H1 (cell line): Measurements from ENCODE around the gene METTL1. TPM values are rescaled to one million over a fixed set of nuclear protein-coding genes. Genes with fewer than 3 reads are reported as not detected.

Experiments used
- CTCF ChIA-PET: fragments of 300-600 bp; sonication (Branson Sonifier 250); formaldehyde crosslinking; loops from one replicate; lab custom pipeline; 2021; ENCODE audit not compliant: partially characterized antibody; lab: Charles Lee
- POLR2A ChIA-PET: fragments of 300-600 bp; sonication (Branson Sonifier 250); formaldehyde crosslinking; loops from one replicate; lab custom pipeline; 2021; ENCODE audit warnings: inconsistent platforms; ENCODE audit not compliant: partially characterized antibody; lab: Charles Lee
- DNase-seq, 2 experiments: peaks; one replicate each; pipeline versions ENCODE4 v3.0.0 to v3.0.0-alpha.2; 2010 to 2022; ENCODE audit warnings: low spot score in 2 of 2, low read depth in 1 of 2, mixed read lengths in 1 of 2
- FAIRE-seq: peaks from 2 replicates; lab custom pipeline; 2011; peaks lifted over from hg19 to GRCh38; lab: Jason Lieb, UNC
- H2AFZ ChIP-seq: 2 replicates; pipeline ENCODE4 v1.8.1; 2012; ENCODE audit warnings: low read length, inconsistent platforms
- H2AK5ac ChIP-seq: 2 replicates; pipeline ENCODE4 v1.6.1; 2013; ENCODE audit warnings: low read depth, low read length
- H2BK120ac ChIP-seq: replicated peaks from 2 replicates; pipeline ENCODE3; 2013; ENCODE audit warnings: low read depth, low read length, inconsistent platforms
- H2BK12ac ChIP-seq: 2 replicates; pipeline ENCODE4 v1.6.1; 2013; ENCODE audit warnings: low read depth, low read length
- H2BK15ac ChIP-seq: 2 replicates; pipeline ENCODE4 v1.6.1; 2013; ENCODE audit warnings: low read length
- H2BK20ac ChIP-seq: 2 replicates; pipeline ENCODE4 v1.6.1; 2013; ENCODE audit warnings: low read length
- H2BK5ac ChIP-seq: 2 replicates; pipeline ENCODE4 v1.6.1; 2013; ENCODE audit warnings: low read depth, low read length
- H3K14ac ChIP-seq: 2 replicates; pipeline ENCODE4 v1.6.1; 2013; ENCODE audit warnings: inconsistent platforms; ENCODE audit not compliant: insufficient read length
- H3K18ac ChIP-seq: 2 replicates; pipeline ENCODE4 v1.6.1; 2013; ENCODE audit warnings: low read length; ENCODE audit errors: extremely low read depth
- H3K23ac ChIP-seq: 2 replicates; pipeline ENCODE4 v1.6.1; 2013; ENCODE audit warnings: inconsistent platforms; ENCODE audit not compliant: insufficient read length
- H3K23me2 ChIP-seq: 2 replicates; pipeline ENCODE4 v1.6.1; 2013; ENCODE audit warnings: low read depth, low read length
- H3K27ac ChIP-seq: 2 replicates; pipeline ENCODE4 v1.6.1; 2011; ENCODE audit warnings: low read depth, low read length, inconsistent platforms
- H3K27me3 ChIP-seq, 4 experiments: replicated peaks in 1 of 4; 1 replicate in 1 of 4; 2 replicates in 3 of 4; pipeline versions ENCODE4 v1.6.1 to v1.8.1; 2011 to 2013; ENCODE audit warnings: low read length in 3 of 4, mild to moderate bottlenecking in 3 of 4, inconsistent platforms in 2 of 4, mixed read lengths in 2 of 4, moderate library complexity in 1 of 4; ENCODE audit not compliant: control insufficient read depth in 3 of 4, insufficient read depth in 3 of 4; ENCODE audit errors: extremely low read depth in 1 of 4
- H3K36me3 ChIP-seq, 4 experiments: 2 replicates each; pipeline versions ENCODE4 v1.6.1 to v1.8.1; 2011 to 2013; ENCODE audit warnings: mild to moderate bottlenecking in 4 of 4, low read length in 3 of 4, moderate library complexity in 2 of 4, control low read depth in 1 of 4, inconsistent platforms in 1 of 4; ENCODE audit not compliant: insufficient read depth in 4 of 4, control insufficient read depth in 2 of 4
- H3K4ac ChIP-seq: replicated peaks from 2 replicates; pipeline ENCODE3; 2013; ENCODE audit warnings: low read length, low read depth, mixed read lengths, inconsistent platforms; ENCODE audit not compliant: insufficient read length
- H3K4me1 ChIP-seq, 4 experiments: replicated peaks in 1 of 4; 1 replicate in 1 of 4; 2 replicates in 3 of 4; pipeline versions ENCODE4 v1.6.1 to v1.8.1; 2011 to 2013; ENCODE audit warnings: low read length in 3 of 4, inconsistent platforms in 2 of 4, mixed read lengths in 1 of 4; ENCODE audit not compliant: insufficient read depth in 4 of 4, control insufficient read depth in 3 of 4
- H3K4me2 ChIP-seq, 2 experiments: 2 replicates each; pipeline versions ENCODE4 v1.6.1 to v1.8.1; 2011 to 2013; ENCODE audit warnings: low read depth in 2 of 2, low read length in 2 of 2, control low read depth in 1 of 2, inconsistent platforms in 1 of 2, mild to moderate bottlenecking in 1 of 2; ENCODE audit not compliant: insufficient read depth in 1 of 2
- H3K4me3 ChIP-seq, 4 experiments: fragments of 200-600, 300-600 bp in 1 of 4; sonication (generic), shearing (Covaris generic), sonication (Bioruptor Twin) in 1 of 4; 2 replicates each; pipeline versions ENCODE4 v1.5.1 to v1.8.1; 2011 to 2016; ENCODE audit warnings: low read length in 4 of 4, low read depth in 3 of 4, control low read depth in 2 of 4, inconsistent platforms in 2 of 4, mild to moderate bottlenecking in 2 of 4, mixed read lengths in 1 of 4, moderate library complexity in 1 of 4; ENCODE audit not compliant: insufficient read depth in 2 of 4; ENCODE audit errors: extremely low read depth in 1 of 4
- H3K56ac ChIP-seq: replicated peaks from 2 replicates; pipeline ENCODE3; 2013; ENCODE audit warnings: low read depth, mild to moderate bottlenecking, mixed read lengths, low read length, inconsistent platforms; ENCODE audit not compliant: insufficient read length
- H3K79me1 ChIP-seq: 2 replicates; pipeline ENCODE4 v1.6.1; 2013; ENCODE audit warnings: low read depth, low read length, control low read depth
- H3K79me2 ChIP-seq, 2 experiments: 2 replicates each; pipeline versions ENCODE4 v1.6.1 to v1.8.1; 2012 to 2013; ENCODE audit warnings: low read length in 2 of 2, mild to moderate bottlenecking in 2 of 2, inconsistent platforms in 1 of 2; ENCODE audit not compliant: insufficient read depth in 2 of 2, control insufficient read depth in 1 of 2
- H3K9ac ChIP-seq, 4 experiments: replicated peaks in 1 of 4; 1 replicate in 1 of 4; 2 replicates in 3 of 4; pipeline versions ENCODE4 v1.6.1 to v1.8.1; 2011 to 2013; ENCODE audit warnings: low read depth in 3 of 4, low read length in 3 of 4, control low read depth in 2 of 4, mild to moderate bottlenecking in 2 of 4, moderate library complexity in 2 of 4, inconsistent platforms in 1 of 4; ENCODE audit errors: extremely low read depth in 1 of 4
- H3K9me3 ChIP-seq, 2 experiments: 2 replicates each; pipeline versions ENCODE4 v1.6.1 to v1.8.1; 2012 to 2013; ENCODE audit warnings: mild to moderate bottlenecking in 2 of 2, moderate library complexity in 2 of 2, control low read depth in 1 of 2, inconsistent platforms in 1 of 2, low read depth in 1 of 2, low read length in 1 of 2, mixed read lengths in 1 of 2; ENCODE audit not compliant: insufficient read depth in 2 of 2
- H4K20me1 ChIP-seq, 2 experiments: replicated peaks in 1 of 2; 2 replicates each; pipeline versions ENCODE3 to v1.8.1; 2011 to 2013; ENCODE audit warnings: inconsistent platforms in 2 of 2, low read length in 2 of 2, mild to moderate bottlenecking in 1 of 2; ENCODE audit not compliant: insufficient read depth in 2 of 2, control insufficient read depth in 1 of 2
- H4K5ac ChIP-seq: 2 replicates; pipeline ENCODE4 v1.6.1; 2013; ENCODE audit warnings: low read length, low read depth, mixed read lengths, inconsistent platforms; ENCODE audit not compliant: insufficient read length
- H4K8ac ChIP-seq: 2 replicates; pipeline ENCODE4 v1.8.0; 2013; ENCODE audit warnings: mild to moderate bottlenecking, moderate library complexity, low read length, inconsistent platforms; ENCODE audit not compliant: insufficient read depth; ENCODE audit errors: extremely low read depth
- H4K91ac ChIP-seq: replicated peaks from 2 replicates; pipeline ENCODE3; 2013; ENCODE audit warnings: low read length, mixed read lengths, inconsistent platforms; ENCODE audit not compliant: insufficient read length
- CEBPB ChIP-seq: IDR thresholded peaks from 2 replicates; pipeline ENCODE4 v1.6.1; 2012; ENCODE audit warnings: low read depth, low read length
- EP300 ChIP-seq, 2 experiments: IDR thresholded peaks; 1 replicate in 1 of 2; 2 replicates in 1 of 2; pipeline ENCODE4 v1.6.1; 2011 to 2012; ENCODE audit warnings: low read depth in 2 of 2, low read length in 2 of 2, mild to moderate bottlenecking in 2 of 2, borderline replicate concordance in 1 of 2, inconsistent platforms in 1 of 2, moderate library complexity in 1 of 2
- GTF2F1 ChIP-seq: IDR thresholded peaks from 2 replicates; pipeline ENCODE4 v1.6.1; 2012; ENCODE audit warnings: low read depth, low read length, improper control_type of control experiment, borderline replicate concordance
- RNF2 ChIP-seq: fragments of 200-900, 300-1000 bp; sonication (generic); IDR thresholded peaks from 2 replicates; pipeline ENCODE4 v1.7.1; 2016; ENCODE audit warnings: borderline replicate concordance, low read depth, mild to moderate bottlenecking, antibody characterized with exemption, low read length; ENCODE audit not compliant: poor library complexity, severe bottlenecking; ENCODE audit errors: missing control alignments
- RXRA ChIP-seq: IDR thresholded peaks from 2 replicates; pipeline ENCODE4 v1.6.1; 2011; ENCODE audit warnings: low read depth, mild to moderate bottlenecking, low read length, moderate library complexity; ENCODE audit not compliant: insufficient read depth
- WGBS, 2 experiments: shearing (Covaris generic) in 1 of 2; methylation state at CpG; one replicate each; pipeline versions ENCODE4 v1.1.6 to v1.1.7; 2013 to 2015; ENCODE audit warnings: low lambda C conversion rate in 2 of 2, mixed read lengths in 2 of 2, inconsistent platforms in 1 of 2, low coverage in 1 of 2, missing lambda C conversion rate in 1 of 2; ENCODE audit not compliant: insufficient replicate concordance in 2 of 2, insufficient coverage in 1 of 2, insufficient read length in 1 of 2; ENCODE audit errors: extremely low coverage in 1 of 2, missing lambda C conversion rate in 1 of 2; 5-methylcytosine and 5-hydroxymethylcytosine counted together
- polyA plus RNA-seq, 7 experiments: library from polyadenylated mRNA; depleted of rRNA in 3 of 7; stranded (reverse) in 5 of 7; unstranded in 2 of 7; fragments of >200 nt in 5 of 7; fragments of 200-250 nt in 2 of 7; gene quantifications; 1 replicate in 5 of 7; 2 replicates in 1 of 7; 4 replicates in 1 of 7; pipeline versions ENCODE4 v1.2.1 to v1.2.3, GENCODE V29; 2011 to 2013; ENCODE audit warnings: missing spikeins in 2 of 7, mixed read lengths in 2 of 7
- total RNA-seq: library from RNA; stranded (reverse); fragmentation: NEBNext Ultra II Directional; extraction: Animal tissue kit (Norgen Biotek cat#: 25700); gene quantifications from 2 replicates; pipeline ENCODE4 v1.2.1, GENCODE V29; 2021

The METTL1 gene
- total and polyA plus RNA-seq, 2 of the 8 experiments (the other 6 are each of a cell fraction or from before 2014, with no cell fraction given): 40.5 to 46.0 TPM

DNA sequence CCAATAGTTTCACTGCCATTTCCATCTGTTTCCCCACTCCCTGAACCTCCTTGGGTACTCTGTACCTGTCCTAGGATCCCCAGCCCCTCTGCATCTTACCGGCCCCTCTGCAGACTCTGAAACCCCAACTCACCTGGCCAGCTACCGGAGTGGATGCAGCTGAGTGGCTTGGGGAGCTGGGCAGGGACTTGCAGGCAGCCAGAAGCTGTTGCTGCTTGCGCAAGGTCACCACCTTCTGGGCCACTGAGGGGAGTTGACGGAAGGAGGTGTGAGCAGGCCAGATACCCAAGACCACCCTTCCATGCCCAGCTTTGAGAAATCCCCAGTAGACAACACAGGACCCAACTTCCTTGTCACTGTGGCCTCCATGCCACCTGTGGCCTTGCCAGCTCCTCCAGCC is 39.6 kb downstream of the METTL1 start:
- DNase-seq: no peak
- Histone ChIP-seq H3K9me3 (no peaks in the 10 kb centered on the region), H3K27ac (no peak overlapping the region), H3K36me3 (no peaks in the 10 kb centered on the region; a peak in 1 of 8 replicates), H3K23me2 (peaks cover under 1% of the 10 kb centered on the region; the same call in 1 of the 2 replicates), H3K79me1 (no peaks in the 10 kb centered on the region), H4K5ac (no peak overlapping the region), H3K14ac (no peak overlapping the region), H3K18ac (no peak overlapping the region), H2BK12ac (no peak overlapping the region), H3K4ac (no peak overlapping the region), H4K20me1 (peaks cover 0 to 19% of the 10 kb centered on the region in 2 experiments), H4K8ac (no peak overlapping the region), H3K23ac (no peak overlapping the region), H3K4me2 (no peak overlapping the region), H2AK5ac (no peak overlapping the region), H2AFZ (no peak overlapping the region), H3K9ac (no peak overlapping the region), H3K4me3 (no peak overlapping the region)
- TF ChIP-seq RNF2 (no peak), CEBPB (0 out of 2 replicates have a peak, but pooled peaks have one; percentile 17), EP300 (IDR thresholded peaks at IDR 0.05; ENCODE audit: borderline replicate concordance in 1 of 2, low read depth in 2 of 2, low read length in 2 of 2) (no peak), RXRA (no peak), GTF2F1 (no peak)
- TF ChIP-seq, all 59 proteins: peak for 1
- ChIA-PET CTCF (interaction anchor here (0.5 to 2.6 kb wide), 12 partner anchors 9 to 272 kb away, joined by 3 to 19 read pairs (median 4); partner anchors contain the start of genes B4GALNT1 and TSPAN31), POLR2A (interaction anchor here (0.9 to 3.4 kb wide), 4 partner anchors 9 to 112 kb away, joined by 3 to 10 read pairs (median 5); partner anchors contain the start of gene TSPAN31)
- Histone ChIP-seq H4K91ac (no peak overlapping the region), H2BK120ac (no peak overlapping the region), H3K79me2 (no peaks in the 10 kb centered on the region), H3K4me1 (peaks cover 6 to 21% (median 13%) of the 10 kb centered on the region in 4 experiments; a peak in 6 of 7 replicates), H2BK15ac (no peak overlapping the region), H3K56ac (no peak overlapping the region), H3K27me3 (peaks cover 36 to 96% (median 80%) of the 10 kb centered on the region in 4 experiments), H2BK5ac (no peak overlapping the region), H2BK20ac (no peak overlapping the region)
- WGBS, 2 experiments: 73% methylated on average over 4 of the region's 4 CpGs; no CpG with 5 or more reads in 1 of the 2 experiments
- no peak for FAIRE-seq
